RWPE1 (cell line): Measurements from ENCODE around the gene CACNA2D4.

Experiments used
- CTCF ChIA-PET: fragments of 350-600 bp; sonication (Branson Sonifier 250); formaldehyde crosslinking; extraction: SDS; loops from one replicate; lab custom pipeline; 2021; lab: Yijun Ruan, JAX
- POLR2A ChIA-PET: fragments of 400-600 bp; formaldehyde crosslinking; extraction: SDS; loops from one replicate; lab custom pipeline; 2020; ENCODE audit warnings: antibody characterized with exemption; ENCODE audit not compliant: low non-redundant PET; lab: Yijun Ruan, JAX
- DNase-seq: peaks from one replicate; pipeline ENCODE4 v3.0.0; 2012; ENCODE audit warnings: low spot score
- H3K27ac ChIP-seq: fragments of 450-650 bp; 2 replicates; pipeline ENCODE4 v1.5.1; 2017
- TF ChIP-seq, protein P1 (sequence below): fragments of 450-650 bp; conservative IDR thresholded peaks from 2 replicates; pipeline ENCODE4 v1.5.1; 2017; ENCODE audit warnings: low read depth, mild to moderate bottlenecking

CACNA2D4 gene

DNA sequence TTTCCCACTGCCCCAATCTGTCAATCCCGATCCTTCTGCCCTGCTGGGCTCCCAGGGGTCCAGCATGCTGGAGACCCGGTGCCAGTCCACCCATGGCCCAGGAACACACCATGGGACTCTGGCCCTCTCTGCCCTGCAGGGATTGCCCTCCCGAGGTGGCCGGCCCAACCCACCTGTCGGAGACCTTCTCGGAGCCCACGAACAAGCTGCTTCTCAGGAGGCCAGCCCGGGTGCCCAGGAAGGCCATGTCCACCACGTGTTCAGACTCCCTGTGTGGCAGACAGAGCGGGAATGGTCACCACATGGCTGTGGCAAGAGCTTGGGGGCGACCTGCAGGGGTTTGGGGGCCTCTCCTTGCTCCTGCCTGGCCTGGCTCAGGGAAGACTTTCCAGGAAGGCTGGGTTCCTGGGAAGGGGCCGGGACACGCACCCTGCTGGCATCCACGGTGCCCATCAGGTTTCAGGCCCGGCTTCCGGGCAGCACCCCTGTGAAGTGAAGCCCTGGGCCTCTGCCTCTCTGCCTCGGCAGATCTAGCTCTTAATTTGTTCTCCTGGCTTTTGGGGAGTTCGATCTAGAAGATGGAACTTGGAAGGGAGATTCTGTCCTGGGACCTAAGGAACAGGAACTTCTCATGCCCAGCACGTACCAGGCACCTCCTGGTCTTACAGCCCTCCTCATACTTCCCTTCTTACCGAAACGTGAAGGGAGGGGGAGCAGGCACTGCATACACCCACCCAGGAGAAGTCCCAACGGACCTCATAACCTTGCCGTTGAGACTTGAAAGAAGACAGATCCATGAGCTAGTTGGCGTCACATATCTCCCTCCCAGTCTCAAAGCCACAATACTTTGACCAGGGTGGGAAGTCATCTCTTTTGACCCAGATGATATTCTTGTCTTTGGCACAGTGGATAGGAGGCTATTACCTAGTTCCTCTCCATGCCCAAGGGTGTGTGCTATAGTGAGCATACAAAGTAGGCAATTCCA, 71.7 kb downstream of the CACNA2D4 start:
- TF ChIP-seq, protein P1, sequence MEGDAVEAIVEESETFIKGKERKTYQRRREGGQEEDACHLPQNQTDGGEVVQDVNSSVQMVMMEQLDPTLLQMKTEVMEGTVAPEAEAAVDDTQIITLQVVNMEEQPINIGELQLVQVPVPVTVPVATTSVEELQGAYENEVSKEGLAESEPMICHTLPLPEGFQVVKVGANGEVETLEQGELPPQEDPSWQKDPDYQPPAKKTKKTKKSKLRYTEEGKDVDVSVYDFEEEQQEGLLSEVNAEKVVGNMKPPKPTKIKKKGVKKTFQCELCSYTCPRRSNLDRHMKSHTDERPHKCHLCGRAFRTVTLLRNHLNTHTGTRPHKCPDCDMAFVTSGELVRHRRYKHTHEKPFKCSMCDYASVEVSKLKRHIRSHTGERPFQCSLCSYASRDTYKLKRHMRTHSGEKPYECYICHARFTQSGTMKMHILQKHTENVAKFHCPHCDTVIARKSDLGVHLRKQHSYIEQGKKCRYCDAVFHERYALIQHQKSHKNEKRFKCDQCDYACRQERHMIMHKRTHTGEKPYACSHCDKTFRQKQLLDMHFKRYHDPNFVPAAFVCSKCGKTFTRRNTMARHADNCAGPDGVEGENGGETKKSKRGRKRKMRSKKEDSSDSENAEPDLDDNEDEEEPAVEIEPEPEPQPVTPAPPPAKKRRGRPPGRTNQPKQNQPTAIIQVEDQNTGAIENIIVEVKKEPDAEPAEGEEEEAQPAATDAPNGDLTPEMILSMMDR: no peak
- no peak for DNase-seq
- H3K27ac ChIP-seq: no peak overlapping the region
- ChIA-PET POLR2A (no interaction called here), CTCF (no interaction called here)

DNA sequence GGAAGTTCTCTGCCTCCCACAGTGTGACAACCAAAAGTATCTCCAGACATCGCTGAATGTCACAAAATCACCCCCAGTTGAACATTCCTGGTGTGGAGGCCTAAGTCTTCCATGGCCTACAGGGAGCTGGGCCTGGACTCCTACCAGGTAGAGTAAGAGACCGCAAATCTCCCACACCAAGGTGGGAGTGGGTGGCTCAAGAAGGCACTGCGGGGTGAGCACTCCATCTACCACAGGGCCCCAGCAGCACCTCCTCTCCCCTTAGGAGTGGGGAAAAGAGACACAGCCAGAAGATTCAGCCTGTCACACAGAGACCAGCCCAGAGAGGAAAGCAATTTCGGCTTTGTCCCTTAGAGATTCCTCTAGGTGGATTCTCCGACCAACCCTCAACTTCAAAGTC, 72.6 kb downstream of the CACNA2D4 start:
- no peak for DNase-seq
- H3K27ac ChIP-seq: no peak overlapping the region
- ChIA-PET POLR2A (no interaction called here), CTCF (no interaction called here)
- TF ChIP-seq, protein P1: no peak

DNA sequence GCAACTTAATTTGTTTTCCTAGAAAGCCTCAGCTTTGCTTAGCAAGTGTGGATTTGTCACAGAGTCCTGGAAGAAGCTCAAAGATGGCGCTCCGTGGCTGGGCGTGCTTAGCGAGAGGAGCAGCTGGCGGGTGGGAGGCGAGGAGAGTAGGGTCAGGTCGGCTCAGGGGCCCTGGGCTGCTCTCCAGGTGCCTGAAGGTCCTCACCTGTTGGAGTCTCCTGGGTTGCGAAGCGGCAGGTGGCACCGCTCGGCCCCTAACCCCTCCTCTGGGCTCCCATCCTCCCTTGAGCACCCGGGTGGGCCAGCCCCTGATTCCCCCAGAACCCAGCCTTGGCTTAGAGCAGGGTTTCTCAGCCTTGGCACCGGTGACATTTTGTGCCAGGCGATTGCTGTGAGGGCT, 73.0 kb downstream of the CACNA2D4 start:
- CTCF ChIA-PET: no interaction called here
- H3K27ac ChIP-seq: no peak overlapping the region
- POLR2A ChIA-PET: no interaction called here
- DNase-seq: no peak
- TF ChIP-seq, protein P1: no peak

DNA sequence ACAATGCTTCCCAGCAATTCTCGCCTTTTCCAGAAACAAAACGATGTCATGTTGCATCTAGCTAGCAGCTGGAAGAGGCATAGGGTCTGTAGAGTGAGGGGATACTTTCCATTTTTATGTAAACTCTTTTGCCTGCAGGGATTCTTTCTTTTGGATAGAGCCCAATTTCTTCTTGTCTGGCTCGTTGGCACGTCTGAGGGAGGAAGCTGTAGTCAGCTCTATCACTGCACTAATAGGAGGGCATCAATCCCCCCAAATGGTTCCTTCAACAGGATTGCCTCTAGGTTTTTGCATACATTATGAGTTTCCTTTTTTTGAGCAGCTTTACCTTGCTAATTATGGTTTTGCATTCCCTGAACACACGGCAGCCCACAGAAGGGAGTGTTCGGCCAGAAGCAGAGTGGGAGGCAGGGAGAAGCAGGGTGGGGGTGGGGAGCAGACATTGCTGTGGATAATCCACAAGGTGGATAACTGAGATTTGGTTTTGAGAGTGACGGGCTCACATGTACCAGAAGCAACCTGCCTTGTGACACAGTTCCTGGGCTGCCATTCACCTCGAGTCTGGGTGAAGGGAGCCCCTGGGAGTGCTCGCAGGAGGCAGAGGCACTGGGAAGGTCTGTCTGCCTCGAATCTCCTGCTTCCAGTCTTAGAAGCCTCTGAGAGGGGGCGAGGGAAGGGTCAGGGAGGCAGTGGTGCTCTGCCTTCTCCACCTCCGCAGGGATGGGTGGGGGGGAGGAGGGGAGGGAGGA, 73.6 kb downstream of the CACNA2D4 start:
- POLR2A ChIA-PET: interaction anchor here (0.7 kb wide), 1 partner anchor 12 kb away, joined by 9 read pairs; no protein-coding TSS in a partner anchor
- TF ChIP-seq, protein P1: no peak
- no peak overlapping the region for H3K27ac ChIP-seq
- CTCF ChIA-PET: no interaction called here
- DNase-seq: no peak

DNA sequence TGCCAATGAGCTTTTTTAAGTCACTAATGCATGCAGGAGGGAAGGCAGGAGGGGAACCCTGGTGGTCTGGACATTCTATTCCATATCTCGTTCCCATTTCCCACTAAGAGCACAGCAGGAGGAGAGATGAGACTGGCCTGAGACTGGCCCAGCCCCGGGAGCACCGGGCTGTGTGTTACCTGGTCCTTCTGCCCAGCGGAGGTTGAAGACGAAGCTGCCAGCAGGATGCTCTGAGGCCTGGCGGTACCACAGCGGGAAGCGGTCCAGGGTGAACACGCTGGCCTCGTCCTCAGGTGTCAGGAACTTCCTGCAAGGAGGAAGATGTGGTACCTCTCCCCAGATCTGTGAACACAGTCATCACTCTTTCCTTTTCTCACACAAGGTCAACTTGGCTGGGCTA, 74.2 kb downstream of the CACNA2D4 start:
- no peak for DNase-seq
- ChIA-PET POLR2A (interaction anchor here (0.7 kb wide), 1 partner anchor 13 kb away, joined by 9 read pairs; no protein-coding TSS in a partner anchor), CTCF (interaction anchor here (0.5 kb wide), 1 partner anchor 78 kb away, joined by 3 read pairs; no protein-coding TSS in a partner anchor)
- TF ChIP-seq, protein P1: no peak
- H3K27ac ChIP-seq: no peak overlapping the region

DNA sequence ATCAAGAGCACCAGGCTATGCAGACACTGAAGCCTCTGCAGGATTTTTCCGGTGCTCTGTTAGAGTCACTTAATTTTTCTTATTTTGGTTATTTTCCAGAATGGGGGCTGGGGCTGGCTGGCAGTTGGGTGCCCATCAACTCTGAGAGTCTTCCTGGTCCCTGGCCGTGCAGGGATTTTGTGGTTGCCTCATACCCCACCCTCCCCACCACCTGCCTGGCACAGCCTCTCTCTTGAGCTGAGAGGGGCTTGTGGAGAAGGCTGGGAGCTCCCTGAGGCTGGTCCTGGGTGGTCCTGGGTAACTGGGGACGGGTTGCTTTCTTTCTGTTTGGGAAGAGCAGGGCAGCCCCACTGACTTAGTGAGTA, 74.8 kb downstream of the CACNA2D4 start:
- DNase-seq: no peak
- CTCF ChIA-PET: interaction anchor here (0.5 kb wide), 1 partner anchor 79 kb away, joined by 3 read pairs; no protein-coding TSS in a partner anchor
- TF ChIP-seq, protein P1: no peak
- POLR2A ChIA-PET: no interaction called here
- no peak overlapping the region for H3K27ac ChIP-seq
